ENCODE data around the gene PLEKHA1.

PLEKHA1 gene

GRCh38 chr10:122375679-122376160 lies 1.2 kb downstream of the PLEKHA1 start:
- no peak for DNase-seq (ENCODE audit: low spot score)

DNA sequence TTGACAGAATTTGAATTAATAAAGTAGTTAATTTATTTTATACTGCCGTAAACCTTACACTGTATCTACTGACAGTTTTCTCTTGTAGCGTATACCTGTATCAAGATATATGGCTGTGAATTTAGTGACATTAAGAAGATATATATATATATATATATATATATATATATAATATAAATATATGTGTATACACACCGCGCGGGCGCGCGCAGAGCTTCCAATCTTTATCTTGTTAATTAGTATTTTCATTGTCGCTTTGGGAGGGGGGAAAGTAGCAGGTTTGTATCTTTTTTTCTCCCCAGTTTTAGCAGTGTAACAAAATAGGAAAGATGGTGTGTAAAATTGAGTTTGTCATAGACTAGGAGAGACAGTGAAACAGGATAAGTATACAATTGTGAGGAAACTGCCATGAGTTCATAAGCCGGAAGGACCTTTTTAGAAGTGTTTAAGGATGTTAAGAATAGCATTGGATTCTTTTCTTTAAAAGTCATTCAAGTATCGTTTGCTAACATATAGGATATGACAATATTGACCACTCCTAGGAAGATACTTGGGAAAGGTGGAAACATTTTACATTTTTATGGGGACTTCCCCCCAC lies 2.0 kb downstream of the PLEKHA1 start:
- no peak for DNase-seq (ENCODE audit: low spot score)

DNA sequence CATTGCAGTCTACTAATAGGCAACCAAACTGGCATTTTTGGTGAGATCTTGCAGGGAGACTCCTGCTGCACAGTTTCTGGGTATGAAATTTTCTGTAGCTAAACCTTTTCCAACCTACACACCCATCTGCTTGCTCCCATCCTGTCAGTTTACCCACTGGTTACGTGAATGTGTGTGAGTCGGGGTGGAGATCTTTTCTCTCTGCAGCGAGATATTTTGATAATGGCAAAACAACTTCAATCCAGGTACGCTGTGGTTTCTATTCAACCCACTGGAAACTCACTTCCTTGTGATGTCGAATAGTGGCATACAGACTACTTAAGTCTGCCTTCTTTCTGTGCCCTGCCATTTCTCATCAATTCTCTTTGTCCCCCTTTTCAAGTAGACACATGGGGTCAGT lies 4.5 kb downstream of the PLEKHA1 start:
- no peak for DNase-seq (ENCODE audit: low spot score)

DNA sequence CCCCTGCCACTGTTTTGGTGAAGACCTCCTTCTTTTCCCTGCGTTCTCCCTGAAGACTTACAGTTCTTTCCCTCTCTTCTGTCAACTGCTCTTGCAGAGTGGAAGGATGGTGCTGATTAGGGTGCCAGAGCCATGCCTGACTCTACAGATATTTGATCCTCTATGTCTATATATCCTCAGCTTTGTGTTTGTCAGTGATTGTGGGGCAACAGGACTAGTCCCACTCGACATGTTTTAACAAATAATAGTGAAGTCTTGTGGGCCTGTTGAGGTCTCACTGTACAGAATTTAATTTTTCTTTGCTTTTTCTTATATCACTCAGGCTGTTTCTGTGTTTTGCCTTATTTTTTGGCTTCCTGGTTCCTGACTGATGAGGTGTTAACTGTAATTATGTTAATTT lies 5.0 kb downstream of the PLEKHA1 start:
- no peak for DNase-seq (ENCODE audit: low spot score)

DNA sequence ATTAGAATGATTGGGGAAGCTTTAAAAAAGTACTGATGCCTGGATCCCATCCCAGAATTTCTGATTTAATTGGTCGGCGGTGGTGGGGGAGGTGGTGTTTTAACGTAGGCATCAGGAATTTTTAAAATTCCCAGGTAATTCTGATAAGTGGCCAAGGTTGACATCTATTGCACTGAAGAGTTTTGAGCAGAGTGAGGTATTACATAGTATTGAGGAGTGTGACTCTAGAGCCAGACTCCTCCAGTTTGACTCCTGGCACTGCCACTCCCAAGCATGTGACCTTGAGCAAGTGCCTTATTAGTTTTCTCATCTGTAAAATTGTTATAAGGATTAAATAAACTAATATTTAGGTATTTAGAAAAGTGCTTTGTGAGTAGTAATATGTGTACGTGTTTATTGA lies 6.2 kb downstream of the PLEKHA1 start:
- no peak for DNase-seq (ENCODE audit: low spot score)

DNA sequence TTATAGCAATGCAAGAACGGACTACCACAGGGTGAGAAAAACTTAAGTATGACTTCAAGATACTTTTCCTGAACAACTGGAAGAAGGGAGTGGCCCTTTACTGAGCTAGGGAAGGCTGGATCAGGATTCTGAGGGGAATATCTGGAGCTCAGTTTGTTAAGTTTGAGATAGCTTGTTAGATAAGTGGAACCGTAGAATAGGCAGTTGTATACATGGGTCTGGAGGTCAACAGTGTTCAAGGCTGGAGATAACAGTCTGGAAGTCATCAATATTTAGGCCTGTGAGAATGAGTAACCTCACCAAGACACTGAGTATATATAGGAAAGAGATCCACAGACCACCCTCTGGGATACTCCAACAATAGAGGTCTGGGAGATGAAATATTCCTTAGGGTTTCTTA lies 7.2 kb downstream of the PLEKHA1 start:
- no peak for DNase-seq (ENCODE audit: low spot score)

DNA sequence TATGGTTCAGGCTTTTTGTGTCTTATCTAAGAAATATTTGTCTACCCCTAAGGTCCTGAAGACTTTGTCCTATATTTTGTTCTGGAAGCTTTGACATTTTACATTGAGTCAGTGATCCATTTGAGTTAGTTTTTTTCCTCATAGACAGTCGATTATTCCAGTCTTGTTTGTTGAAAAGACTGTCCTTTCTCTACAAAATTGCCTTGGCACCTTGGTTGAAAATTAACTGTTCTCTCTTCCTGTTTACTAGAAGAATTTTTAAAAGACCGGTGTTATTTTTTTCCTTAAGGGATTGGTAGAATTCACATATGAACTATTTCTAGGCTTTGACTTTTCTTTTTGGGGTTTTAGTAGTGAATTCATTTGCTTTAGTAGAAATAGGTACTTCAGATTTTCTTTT lies 12.0 kb downstream of the PLEKHA1 start:
- no peak for DNase-seq (ENCODE audit: low spot score)

GRCh38 chr10:122387572-122387971 lies 13.1 kb downstream of the PLEKHA1 start:
- DNase-seq (ENCODE audit: low spot score) = no peak

GRCh38 chr10:122388287-122388997 lies 13.9 kb downstream of the PLEKHA1 start:
- DNase-seq (ENCODE audit: low spot score) = no peak

DNA sequence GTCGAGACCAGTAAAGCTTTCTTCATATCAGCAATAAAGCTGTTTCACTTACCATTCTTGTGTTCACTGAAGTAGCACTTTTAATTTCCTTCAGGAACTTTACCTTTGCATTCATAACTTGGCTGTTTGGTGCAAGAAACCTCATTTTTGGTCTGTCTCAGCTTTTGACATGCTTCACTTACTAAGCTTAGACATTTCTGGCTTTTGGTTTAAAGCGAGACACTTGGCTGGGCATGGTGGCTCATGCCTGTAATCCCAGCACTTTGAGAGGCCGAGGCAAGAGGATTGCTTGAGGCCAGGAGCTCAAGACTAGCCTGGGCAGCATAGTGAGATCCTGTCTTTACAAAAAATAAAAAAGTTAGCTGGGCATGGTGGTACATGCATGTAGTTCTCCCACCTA lies 15.8 kb downstream of the PLEKHA1 start:
- DNase-seq (ENCODE audit: low spot score) = no peak

DNA sequence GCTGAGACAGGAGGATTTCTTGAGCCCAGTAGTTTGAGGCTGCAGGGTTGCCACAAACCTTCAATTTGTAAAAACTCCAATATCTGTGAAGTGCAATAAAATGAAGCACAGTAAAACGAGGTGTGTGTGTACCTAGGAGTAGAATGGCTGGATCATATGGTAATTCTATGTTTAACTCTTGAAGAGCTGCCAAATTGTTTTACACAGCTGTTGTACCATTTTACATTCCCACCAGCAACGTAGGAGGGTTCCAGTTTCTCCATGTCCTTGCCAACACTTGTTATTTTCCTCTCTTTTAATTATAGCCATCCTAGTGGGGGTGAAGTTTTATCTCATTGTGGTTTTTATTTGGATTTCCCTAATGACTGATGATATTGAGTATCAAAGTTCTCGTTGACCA lies 16.2 kb downstream of the PLEKHA1 start:
- DNase-seq (ENCODE audit: low spot score) = no peak

GRCh38 chr10:122391875-122392274 lies 17.4 kb downstream of the PLEKHA1 start:
- DNase-seq (ENCODE audit: low spot score) = no peak

GRCh38 chr10:122392835-122393234 lies 18.3 kb downstream of the PLEKHA1 start:
- DNase-seq (ENCODE audit: low spot score) = no peak

- no peak for DNase-seq (ENCODE audit: low spot score)
These were observed 18.8 kb downstream of the PLEKHA1 start for GRCh38 chr10:122393288-122393687.

- DNase-seq (ENCODE audit: low spot score) = no peak
These were observed 28.1 kb downstream of the PLEKHA1 start for GRCh38 chr10:122402548-122403131.

GRCh38 chr10:122404576-122404975 lies 30.1 kb downstream of the PLEKHA1 start:
- no peak for DNase-seq (ENCODE audit: low spot score)

GRCh38 chr10:122407375-122408125 lies 33.0 kb downstream of the PLEKHA1 start:
- DNase-seq (ENCODE audit: low spot score) = no peak

GRCh38 chr10:122413327-122413726 lies 38.8 kb downstream of the PLEKHA1 start:
- DNase-seq (ENCODE audit: low spot score) = no peak

DNA sequence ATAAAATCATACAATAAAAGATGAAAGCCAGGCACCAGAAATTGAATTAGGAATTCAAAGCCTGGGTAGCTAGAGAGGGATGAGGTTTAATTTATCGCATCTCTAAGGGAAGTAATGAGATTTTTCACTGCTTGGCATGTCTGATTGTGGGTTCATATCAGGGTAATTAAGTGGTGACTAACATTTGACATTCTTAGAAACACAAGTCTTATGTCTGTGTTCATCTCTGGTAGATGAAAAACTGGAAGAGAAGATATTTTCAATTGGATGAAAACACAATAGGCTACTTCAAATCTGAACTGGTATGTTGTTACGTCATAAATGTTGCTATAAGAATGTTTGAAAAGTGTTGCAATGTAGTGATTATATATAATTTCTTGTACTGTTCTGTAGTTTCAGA lies 43.2 kb downstream of the PLEKHA1 start:
- DNase-seq (ENCODE audit: low spot score) = peak; percentile 88

GRCh38 chr10:122419016-122419415 lies 44.5 kb downstream of the PLEKHA1 start:
- DNase-seq (ENCODE audit: low spot score) = no peak

- no peak for DNase-seq (ENCODE audit: low spot score)
These were observed 45.5 kb downstream of the PLEKHA1 start for GRCh38 chr10:122419876-122420623.

GRCh38 chr10:122420624-122421007 lies 46.1 kb downstream of the PLEKHA1 start:
- no peak for DNase-seq (ENCODE audit: low spot score)
